ENCODE data around the gene VKORC1.
"Not testable (repeated sequence)": the region's sequence is repeated elsewhere in the genome, so short reads cannot be mapped to it uniquely, and the experiment has no call there.

VKORC1 gene

DNA sequence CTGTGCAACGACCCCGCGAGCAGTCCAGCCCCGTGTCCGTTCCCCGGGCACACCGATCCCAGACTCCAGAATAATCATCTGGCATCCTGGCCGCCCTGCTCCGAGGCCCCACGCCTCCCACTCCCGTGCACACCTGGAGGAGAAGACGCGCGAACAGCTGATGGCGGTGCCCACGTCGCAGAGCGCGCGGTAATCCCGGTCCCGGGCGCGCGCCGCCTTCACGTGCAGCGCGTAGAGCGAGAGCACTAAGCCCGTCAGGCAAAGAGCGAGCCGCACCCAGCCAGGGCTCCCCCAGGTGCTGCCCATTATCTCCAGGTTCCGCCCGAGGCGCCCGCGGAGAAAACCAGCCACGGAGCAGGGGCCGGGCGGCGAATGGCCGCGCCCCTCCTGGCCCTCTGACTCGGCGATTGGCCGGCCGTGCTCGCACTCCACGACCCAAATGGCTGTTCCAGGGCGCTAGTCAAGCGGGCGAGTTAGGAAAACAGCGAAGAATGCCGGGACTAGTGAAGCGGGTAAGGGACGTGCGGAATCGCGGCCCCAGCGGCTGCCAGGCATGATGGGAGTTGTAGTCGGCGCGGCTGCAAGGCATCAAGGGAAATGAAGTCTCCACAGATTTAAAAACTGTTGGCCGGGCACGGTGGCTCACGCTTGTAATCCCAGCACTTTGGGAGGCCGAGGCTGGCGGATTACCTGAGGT lies at the start of gene VKORC1:
TSS of gene VKORC1 (minus strand) at position 374 of the 697 bp plus-strand sequence. CDS start at position 306, 68 bp downstream.
- peak; percentile 90 for DNase-seq

DNA sequence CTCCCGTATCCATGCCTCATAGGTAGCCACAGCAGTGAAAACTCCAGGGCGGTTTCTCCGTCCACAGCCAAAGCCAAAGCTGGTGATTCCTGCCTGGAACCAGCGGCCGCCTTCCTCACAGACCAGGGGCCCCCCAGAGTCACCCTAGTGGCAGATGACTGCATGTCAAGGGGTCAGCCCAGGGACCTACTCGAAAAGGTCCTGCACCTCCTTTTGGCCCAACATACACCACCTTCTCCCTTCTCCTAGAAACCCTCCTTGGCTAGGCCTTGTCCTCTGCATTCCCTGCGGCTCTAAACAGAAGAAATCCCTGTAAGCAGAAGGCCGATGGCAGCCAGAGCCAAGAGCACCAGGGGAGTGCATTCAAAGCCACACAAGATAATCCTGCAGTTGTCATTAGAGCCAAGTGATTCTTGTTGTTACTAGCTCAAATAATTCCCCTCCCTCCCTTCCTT lies 49.1 kb upstream of the VKORC1 start:
- no peak for DNase-seq

DNA sequence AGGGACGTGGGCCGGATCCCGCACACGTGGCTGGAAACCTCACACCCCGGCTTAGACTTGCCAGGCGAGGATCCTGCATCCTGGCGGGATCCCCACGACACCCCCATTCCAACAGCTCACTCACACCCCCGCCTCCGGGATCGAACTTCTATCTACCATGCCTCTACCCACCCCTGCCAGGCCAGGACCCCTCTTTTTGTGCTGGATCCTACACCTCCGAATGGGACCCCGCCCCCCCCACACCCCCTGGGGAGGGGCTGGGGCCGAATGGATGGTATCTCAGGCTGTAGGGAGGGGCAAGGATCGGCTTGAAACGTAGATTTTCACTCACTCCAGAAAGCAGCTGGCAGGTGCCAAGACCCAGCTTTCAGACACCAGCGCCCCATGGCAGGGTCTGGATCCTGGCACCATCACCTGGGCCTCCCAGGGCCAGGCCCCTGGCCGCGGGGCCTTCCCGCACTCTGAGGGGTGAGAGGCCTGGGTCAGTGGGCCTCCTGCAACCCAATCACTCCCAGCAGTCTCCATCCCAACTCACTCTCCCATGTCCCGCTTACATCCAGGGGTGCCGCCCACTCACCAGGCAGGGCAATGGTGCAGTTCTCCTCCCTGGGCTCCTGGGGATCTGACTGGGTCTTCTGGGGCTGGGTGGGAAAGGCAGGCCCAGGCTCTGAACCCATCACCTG lies 48.6 kb upstream of the VKORC1 start:
- DNase-seq, result no peak

DNA sequence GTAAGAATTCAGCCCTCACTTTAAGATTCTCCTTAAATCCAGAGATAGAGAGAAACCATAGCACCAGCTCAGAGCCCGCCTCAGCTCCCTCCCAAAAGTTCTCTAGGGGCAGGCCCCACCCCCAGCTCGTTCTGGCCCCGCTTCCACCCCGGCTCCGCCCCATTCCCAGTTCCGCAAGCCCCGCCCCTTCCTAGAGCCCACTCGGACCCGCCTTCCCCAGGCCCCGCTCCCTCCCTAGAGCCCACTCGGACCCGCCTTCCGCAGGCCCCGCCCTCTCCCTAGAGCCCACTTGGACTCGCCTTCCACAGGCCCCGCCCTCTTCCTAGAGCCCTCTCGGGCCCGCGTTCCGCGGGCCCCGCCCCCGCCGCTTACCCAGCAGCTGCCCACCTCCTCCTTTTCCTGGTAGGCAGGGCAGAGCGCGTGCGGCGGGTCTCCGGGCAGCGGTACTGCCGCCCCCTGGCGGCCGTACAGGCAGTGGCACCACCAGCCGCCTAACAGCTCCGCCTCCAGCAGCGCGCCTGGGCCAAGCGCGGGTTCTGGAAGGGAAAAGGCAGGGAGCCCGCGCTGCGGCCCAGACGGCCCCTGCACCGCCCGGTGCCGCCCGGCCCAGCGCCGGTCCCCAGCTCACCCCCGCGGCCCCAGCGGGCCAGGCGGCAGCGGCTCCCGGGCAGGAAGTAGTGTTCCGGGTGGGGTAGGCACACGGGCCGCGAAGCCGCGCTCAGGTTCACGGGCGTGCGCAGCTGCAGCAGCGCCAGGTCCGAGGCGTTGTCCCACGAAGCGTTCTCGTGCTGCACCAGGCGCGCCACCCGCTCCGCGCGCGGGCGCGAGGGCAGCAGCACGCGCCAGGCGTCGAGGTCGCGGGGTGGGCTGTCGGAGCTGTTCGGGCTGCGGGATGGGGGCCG lies 47.8 kb upstream of the VKORC1 start:
- DNase-seq, result peak; percentile 99

DNA sequence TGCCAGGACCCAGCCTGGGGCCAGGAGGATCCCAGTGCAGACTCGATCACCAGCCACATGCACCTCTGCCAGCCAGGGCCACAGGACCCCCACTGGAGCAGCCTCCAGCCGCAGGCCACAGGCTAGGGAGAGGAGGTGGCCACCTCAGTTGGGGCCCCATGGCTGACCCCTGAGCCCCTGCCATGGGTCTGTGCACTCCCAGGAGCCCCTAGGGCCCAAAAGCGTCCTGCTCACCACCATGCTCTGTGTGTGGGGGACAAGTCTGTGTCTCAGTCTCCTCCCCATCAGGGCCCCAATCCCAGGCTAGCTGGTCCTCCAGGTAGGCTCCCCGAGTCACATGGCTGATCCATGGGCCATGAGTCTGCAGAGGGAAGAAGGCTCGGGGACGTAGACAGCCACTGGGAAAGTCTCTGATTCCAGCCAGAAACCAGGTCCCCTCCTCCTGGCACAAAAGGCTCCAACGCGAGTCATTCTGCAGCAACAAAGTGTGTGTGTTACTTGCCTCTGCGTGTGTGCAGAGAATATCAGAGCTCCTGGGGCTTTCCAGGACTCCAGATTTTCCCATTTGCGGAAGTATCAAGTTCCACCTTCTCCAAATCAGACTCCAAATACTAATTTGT lies 47.0 kb upstream of the VKORC1 start:
- DNase-seq, result no peak

DNA sequence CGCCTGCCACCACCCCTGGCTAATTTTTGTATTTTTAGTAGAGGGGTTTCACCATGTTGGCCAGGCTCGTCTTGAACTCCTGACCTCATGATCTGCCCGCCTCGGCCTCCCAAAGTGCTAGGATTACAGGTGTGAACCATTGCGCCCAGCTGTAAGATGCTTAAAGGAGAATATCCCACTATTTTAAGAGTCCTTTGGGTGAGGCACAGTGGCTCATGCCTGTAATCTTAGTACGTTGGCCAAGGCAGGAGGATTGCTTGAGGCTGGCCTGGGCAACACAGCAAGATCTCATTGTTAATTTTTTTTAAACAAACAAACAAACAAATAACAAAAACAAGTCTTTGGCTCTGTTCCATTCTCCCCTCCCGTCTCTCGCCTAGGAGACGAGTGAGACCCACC lies 46.5 kb upstream of the VKORC1 start:
- DNase-seq, result not testable (repeated sequence)

DNA sequence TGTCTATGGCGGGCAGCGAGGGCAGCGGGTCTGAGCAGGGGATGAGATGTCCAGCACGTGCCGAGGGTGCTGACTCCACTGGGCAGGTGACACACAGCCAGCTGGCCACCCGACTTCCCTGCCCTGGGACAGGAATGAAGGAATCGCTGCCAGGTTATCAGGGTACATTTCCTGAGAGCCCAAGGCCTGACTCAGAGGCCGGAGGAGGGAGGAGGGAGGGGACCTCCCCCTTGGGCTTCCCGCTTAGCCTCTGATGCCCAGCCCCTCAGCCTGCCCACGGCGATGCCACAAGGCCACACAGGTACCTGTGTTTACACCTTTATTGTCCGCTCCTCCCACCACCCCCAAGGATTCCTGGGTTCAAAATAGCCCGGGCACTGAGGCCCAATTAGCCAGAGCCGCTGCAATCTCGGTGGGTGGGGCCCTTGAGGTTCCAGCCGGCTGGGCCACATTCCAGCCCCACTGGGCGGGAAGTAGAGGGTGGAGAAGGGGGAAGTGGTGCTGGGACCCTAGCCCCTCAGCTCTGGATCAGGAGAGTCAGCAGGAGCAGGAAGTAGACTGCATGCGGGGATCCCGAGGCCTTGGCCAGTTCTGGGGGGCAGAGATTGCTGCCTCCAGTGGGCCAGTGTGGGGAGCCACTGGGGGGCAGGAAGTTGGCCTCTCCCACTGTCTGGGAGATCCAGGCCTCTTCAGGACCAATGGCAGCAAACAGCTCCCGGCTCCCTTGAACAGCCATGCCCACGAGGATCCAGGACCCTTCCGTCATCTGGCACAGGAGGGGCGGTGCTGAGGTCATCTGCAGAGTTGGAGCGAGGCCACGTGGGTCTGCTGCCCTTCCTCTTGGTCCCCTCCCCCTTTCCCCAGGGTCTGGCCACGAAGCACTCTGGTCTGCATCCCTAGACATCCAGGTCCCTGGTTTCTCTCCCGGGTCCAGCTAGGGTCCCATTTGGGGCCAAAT lies 44.3 kb upstream of the VKORC1 start:
- no peak for DNase-seq

DNA sequence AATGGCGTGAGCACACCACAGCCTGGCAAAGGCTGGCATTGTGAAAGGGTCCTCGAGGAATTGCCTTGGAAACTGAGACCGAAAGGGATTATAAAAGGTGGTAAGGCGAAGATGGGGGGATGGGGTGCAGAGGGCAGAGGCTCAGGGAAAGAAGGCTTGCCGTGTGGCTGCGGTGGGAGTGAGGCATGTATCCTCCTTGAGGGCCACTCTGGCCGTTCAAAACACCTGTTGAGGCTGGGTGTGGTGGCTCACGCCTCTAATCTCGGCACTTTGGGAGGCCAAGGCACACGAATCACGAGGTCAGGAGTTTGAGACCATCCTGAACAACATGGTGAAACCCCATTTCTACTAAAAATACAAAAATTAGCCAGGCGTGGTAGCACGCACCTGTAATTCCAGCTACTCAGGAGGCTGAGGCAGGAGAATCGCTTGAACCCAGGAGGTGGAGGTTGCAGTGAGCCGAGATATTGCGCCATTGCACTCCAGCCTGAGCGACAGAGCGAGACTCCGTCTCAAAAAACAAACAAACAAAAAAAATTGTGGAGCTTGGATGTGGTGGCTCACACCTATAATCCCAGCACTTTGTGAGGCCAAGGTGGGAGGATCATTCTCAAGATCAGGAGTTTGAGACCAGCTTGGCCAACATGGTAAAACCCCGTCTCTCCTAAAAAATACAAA lies 42.4 kb upstream of the VKORC1 start:
- not testable (repeated sequence) for DNase-seq

DNA sequence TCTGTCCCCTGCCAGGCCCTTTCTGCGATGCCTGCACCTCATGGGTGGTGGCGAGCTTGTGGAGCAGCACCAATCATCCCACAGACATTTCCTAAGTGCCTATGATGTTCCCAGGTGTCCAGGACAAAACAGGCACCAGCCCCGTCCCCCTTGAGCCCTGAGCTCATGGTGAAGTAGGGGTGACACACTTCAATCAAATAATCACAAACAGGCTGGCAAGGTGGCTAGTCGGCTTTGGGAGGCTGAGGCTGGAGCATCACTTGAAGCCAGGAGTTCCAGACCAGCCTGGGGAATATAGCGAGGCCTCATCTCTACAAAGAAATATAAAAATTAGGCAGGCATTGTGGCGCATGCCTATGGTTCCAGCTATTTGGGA lies 41.7 kb upstream of the VKORC1 start:
- no peak for DNase-seq

DNA sequence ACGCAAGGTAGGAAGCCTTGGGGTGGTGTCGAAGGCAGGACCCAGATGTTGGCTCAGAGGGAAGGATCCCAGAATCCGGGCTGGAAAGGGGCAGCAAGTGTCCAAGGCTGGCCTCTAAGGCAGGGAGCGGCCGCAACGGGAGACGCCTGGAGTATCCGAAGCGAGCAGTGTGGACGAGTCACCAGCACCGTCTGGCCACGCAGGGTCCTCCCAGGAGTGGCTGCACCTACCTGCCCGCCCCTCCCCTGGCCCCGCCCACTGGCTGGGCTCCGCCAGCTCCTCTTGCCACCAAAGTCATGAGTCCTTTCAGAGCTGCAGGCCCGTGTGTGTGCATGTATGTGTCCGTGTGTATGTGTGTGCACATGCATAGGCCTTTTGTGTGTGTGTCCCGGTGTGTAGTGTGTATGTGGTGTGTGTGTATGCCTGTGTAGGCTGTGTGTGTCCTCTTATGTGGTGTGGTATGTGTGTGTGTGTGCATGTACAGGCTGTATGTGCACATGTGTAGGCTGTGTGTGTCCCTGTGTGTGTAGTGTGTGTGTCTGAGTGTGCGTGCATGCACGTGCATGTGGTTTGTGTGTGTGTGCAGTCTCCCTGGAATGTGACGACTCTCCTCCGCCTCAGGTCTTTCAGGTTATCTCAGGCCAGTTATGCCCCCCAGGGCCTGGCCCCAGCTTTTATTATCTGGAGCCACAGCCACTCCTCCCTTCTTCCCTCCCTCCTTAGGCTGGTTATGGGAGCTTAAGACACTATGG lies 41.1 kb upstream of the VKORC1 start, which contains the start of gene PRSS8:
TSS of gene PRSS8 (minus strand) at position 193 of the 752 bp plus-strand sequence. CDS start 229 bp downstream, outside the sequence.
- no peak for DNase-seq

DNA sequence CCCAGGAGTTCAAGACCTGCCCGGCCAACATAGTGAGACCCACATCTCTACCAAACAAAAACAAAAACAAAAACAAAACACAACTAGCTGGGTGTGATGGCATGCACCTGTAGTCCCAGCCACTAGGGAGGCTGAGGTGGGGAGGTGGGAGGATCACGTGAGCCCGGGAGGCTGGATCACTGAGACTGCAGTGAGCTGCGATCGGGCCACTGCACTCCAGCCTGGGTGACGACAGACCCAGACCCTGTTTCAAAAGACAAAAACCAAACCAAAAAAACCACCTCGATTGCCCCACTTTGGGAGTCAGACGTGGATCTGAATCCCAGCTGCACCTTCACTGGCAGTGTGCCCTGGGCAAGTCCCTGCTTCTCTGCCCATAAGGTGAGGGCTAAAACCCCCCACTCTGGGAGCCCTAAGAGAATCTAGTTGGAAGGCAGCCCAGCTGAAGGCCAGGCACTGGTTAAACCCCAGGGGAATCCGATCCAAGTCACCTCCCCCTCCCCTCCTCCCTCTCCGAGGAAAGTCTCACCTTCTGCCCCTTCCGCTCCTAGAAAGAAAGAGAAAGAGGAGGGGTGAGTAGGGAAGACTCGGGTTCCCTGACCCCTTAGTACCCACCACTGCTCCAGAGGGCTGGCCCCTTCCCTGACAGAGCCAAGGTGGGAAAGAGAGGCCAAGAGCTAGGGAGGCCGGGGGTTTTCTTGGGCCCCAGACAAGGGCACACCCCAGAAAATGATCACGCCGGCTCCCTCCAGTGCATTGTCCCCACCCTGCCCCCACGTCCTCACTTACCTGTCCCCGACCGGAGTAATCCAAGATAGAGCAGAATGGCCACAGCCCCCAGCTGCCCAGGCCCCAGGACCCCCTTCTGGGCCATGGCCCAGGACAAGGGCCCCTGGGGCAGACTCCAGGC lies 40.3 kb upstream of the VKORC1 start:
- DNase-seq, result no peak

DNA sequence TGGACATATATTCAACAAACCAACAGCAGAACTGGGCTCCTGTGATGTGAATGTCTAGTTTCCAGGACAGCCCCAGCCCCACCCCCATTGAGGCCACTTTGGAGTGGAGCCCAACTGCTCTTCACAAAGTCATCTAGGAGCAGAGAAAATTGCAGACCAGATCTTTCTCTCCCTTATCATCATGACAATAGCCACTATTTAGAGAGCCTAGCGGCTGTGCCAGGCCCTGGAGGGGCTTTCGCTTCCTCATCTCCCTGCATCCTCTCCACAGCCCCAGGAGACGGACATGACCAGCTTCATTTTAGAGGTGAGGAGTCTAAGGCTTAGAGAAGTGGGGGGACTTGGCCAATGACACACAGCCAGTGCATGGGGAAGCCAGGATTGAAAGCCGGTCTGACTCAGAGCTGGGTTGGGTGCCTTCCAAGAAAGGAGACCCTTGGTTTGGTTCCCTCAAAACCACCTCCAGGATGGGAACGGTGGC lies 39.5 kb upstream of the VKORC1 start:
- DNase-seq, result no peak

DNA sequence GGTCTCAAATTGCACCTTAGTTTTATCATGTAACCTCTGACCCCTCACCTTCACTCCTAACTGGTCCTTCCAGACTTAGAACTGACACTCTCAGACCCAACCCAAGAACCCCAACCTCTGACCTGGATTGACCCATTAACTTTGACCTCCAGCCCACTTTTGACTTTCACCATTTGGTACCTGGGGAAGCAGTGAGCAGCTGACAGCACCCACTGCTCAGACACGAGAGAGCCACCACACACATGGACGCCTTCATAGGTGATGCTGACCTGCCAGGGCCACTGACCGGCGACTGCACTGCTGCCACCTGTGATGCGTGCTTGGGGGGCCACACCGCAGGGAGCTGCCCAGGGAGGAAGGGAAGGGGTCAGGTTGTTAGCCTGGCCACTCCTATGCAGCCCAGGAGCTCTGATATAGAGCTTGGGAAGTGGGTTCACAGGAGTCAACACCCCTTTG lies 38.5 kb upstream of the VKORC1 start:
- DNase-seq, result no peak

DNA sequence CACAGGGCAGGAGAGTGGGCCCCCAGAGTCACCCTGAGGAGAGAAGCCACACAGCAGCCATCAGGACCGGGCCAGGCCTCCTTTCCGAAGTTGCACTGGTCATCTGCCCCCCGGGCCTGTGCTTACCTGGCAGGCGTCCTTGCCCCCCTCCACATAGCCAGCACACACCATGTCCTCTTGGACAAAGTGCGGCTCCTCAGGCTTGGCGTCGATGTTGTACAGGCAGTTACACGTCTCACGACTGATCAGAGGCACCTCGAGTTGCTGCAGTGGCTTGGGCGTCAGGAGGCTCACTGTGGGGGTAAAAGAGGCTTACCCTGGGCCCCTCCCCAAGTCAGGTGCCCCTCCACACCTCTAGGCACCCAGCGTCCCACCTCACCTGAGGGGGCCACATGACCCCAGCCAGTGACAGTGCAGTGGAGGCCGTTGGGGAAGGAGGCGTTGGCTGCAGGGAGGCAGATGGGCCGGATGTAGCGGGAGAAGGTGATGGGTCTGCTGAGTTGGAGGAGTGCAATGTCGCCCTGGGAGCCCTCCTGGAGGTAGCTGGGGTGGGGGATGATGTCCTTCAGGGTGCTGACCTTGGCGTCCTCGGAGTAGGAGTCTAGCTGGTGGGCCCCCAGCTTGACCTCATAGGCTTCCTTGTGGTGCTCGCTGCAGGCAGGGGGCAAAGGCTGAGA lies 37.8 kb upstream of the VKORC1 start:
- no peak for DNase-seq

DNA sequence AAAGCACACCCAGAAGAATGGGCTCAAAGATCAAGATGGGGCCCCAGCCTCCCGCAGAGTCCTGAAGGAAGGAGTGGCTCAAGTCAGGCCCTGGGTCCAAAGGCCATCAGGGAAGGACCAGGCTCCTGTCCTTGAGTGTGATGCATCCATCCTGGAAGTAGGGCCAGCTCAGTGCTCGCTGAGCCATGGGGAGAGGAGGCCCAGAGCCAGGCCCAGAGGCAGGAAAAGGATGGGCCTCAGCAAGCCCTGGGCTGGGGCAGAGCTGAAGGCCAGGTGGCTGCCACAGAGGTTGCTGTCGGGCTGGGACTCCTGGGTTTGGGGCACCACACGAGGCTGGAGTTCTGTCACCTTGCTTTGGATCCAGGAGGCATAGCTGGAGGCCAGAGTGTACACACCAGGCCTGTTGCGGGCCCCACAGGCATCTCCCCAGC lies 37.3 kb upstream of the VKORC1 start:
- DNase-seq, result no peak

DNA sequence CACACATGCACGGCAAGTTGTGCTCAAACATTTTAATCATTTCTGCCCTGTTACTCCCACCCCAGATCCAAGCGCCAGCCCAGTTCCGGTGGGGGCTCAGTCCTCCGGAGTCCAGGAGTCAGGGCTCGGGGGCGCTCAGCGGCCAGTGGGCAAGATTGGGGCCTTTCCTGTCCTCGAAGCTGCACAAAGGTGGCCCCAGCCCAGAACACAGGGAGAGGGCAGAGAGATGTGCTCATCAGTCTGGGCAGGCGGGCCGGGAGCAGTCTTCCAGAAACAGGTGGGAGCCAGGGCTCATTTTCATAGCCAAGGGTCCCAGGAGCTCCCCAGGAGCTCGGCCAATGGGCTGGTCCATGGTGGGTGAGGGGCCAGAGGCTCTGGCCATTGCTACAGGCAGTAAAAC lies 36.8 kb upstream of the VKORC1 start:
- DNase-seq, result no peak

DNA sequence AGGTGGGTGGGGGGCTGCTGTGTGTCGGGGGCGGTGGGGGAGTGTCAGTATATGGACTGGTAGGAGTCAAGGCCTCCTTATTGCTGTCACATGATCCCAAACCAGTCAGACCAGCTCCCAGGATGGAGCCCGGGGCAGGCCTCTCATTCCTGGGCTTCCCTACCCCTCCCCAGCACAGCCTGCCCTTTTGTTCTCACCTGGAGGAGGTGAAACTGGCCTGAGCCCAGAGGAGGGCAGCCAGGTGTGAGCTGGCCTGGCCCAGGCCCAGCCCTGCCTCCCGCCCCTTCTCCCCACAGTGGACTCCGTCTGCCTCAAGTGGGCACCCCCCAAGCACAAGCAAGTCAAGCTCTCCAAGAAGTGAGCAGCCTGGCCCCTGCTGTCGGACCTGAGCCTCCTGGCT lies 36.3 kb upstream of the VKORC1 start:
- DNase-seq, result no peak

DNA sequence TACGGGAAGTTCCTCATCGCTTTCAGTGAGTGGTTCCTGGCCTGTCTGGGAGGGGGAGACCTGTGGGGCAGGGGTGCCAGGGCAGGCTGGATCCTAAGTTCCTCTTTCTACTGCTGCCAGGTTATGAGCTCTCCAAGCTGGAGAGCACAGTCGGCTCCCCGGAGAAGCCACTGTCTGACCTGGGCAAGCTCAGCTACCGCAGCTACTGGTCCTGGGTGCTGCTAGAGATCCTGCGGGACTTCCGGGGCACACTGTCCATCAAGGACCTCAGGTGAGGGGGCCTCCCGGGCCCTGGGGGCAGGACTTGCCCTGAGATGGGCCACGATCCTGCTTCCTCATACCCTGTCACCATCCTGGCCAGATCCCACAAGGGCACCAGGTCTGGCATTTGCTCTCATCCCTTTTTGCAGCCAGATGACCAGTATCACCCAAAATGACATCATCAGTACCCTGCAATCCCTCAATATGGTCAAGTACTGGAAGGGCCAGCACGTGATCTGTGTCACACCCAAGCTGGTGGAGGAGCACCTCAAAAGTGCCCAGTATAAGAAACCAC lies 35.8 kb upstream of the VKORC1 start:
- DNase-seq, result no peak

All from stimulated activated naive CD4-positive, alpha-beta T cell treated with Interleukin-2 at 50 U/mL for 16 hours (primary cell).